Suprapubic skin (tissue), 4 donors: ENCODE data around the gene FSCN2. TPM values are rescaled to one million over a fixed set of nuclear protein-coding genes. Genes with fewer than 3 reads are reported as not detected.

Experiments used
- DNase-seq, 2 donors: peaks; one replicate each; pipeline ENCODE4 v3.0.0-alpha.2; 2019; ENCODE audit warnings: low spot score in 2 of 2
- H3K27ac ChIP-seq: fragments of 200-600 bp; sonication (generic); one replicate; pipeline ENCODE4 v1.5.1; 2019
- H3K27me3 ChIP-seq: fragments of 200-600 bp; sonication (generic); one replicate; pipeline ENCODE4 v1.5.1; 2019
- H3K36me3 ChIP-seq: fragments of 200-600 bp; sonication (generic); one replicate; pipeline ENCODE4 v1.5.1; 2019
- H3K4me1 ChIP-seq: fragments of 200-600 bp; sonication (generic); one replicate; pipeline ENCODE4 v1.5.1; 2019
- H3K4me3 ChIP-seq: fragments of 200-600 bp; sonication (generic); one replicate; pipeline ENCODE4 v1.5.1; 2019; ENCODE audit warnings: mild to moderate bottlenecking
- H3K9me3 ChIP-seq: fragments of 200-600 bp; sonication (generic); one replicate; pipeline ENCODE4 v1.5.1; 2019
- CTCF ChIP-seq, 2 donors: fragments of 200-600 bp in 1 of 2; fragments of 450-650 bp in 1 of 2; sonication (generic) in 1 of 2; IDR thresholded peaks; one replicate each; pipeline ENCODE4 v1.5.1; 2016 to 2019; ENCODE audit warnings: antibody characterized with exemption in 2 of 2, mild to moderate bottlenecking in 1 of 2, moderate library complexity in 1 of 2
- EP300 ChIP-seq: sonication (generic); formaldehyde crosslinking; IDR thresholded peaks from one replicate; pipeline ENCODE4 v1.6.1; 2017; ENCODE audit warnings: antibody characterized with exemption
- POLR2A ChIP-seq, 2 donors: fragments of 450-650 bp; IDR thresholded peaks; one replicate each; pipeline ENCODE4 v1.6.1; 2017; ENCODE audit warnings: antibody characterized with exemption in 2 of 2, mild to moderate bottlenecking in 2 of 2, moderate library complexity in 2 of 2
- POLR2AphosphoS5 ChIP-seq, 3 donors: sonication (generic); formaldehyde crosslinking; IDR thresholded peaks; one replicate each; pipeline ENCODE4 v1.6.1; 2017; ENCODE audit warnings: antibody characterized with exemption in 3 of 3
- WGBS: methylation state at CpG from one replicate; pipeline ENCODE4 v1.1.5; 2018; 5-methylcytosine and 5-hydroxymethylcytosine counted together
- total RNA-seq, 4 donors: library from RNA; depleted of rRNA; stranded (reverse); fragments of >200 nt; gene quantifications; one replicate each; pipeline ENCODE4 v1.1.0, GENCODE V29; 2016

FSCN2 gene
- total RNA-seq, 4 donors from 2014 or later, result 0.52 to 4.7 (median 3.3) TPM

GRCh38 chr17:81513372-81513752, 14.8 kb upstream of the FSCN2 start:
- no peaks in the 10 kb centered on the region for H3K27me3 ChIP-seq
- H3K36me3 ChIP-seq, result peaks cover 20% of the 10 kb centered on the region
- no peak for TF ChIP-seq POLR2AphosphoS5 (IDR thresholded peaks at IDR 0.05)
- TF ChIP-seq POLR2A (IDR thresholded peaks at IDR 0.05), result no peak
- TF ChIP-seq CTCF (IDR thresholded peaks at IDR 0.05), result no peak
- no peak for TF ChIP-seq EP300
- no peaks in the 10 kb centered on the region for H3K9me3 ChIP-seq
- peak in 1 of 2 donors; percentile 91 for DNase-seq
- peak overlapping the region; percentile 95 for H3K27ac ChIP-seq
- WGBS, result 3% methylated on average over 22 of the region's 23 CpGs
- peak overlapping the region; percentile 96 for H3K4me3 ChIP-seq
- peaks cover 79% of the 10 kb centered on the region for H3K4me1 ChIP-seq

- Histone ChIP-seq H3K36me3 (peaks cover 20% of the 10 kb centered on the region), H3K27me3 (no peaks in the 10 kb centered on the region), H3K27ac (peak overlapping the region; percentile 95), H3K4me1 (peaks cover 79% of the 10 kb centered on the region), H3K4me3 (peak overlapping the region; percentile 96), H3K9me3 (no peaks in the 10 kb centered on the region)
- WGBS, result 0% methylated on average over 9 of the region's 64 CpGs
- DNase-seq, result peak; percentile 86 to 92
- no peak for TF ChIP-seq POLR2AphosphoS5 (IDR thresholded peaks at IDR 0.05)
These were observed 14.3 kb upstream of the FSCN2 start for GRCh38 chr17:81513753-81514488.

GRCh38 chr17:81514489-81514738, 13.8 kb upstream of the FSCN2 start:
- TF ChIP-seq CTCF (IDR thresholded peaks at IDR 0.05) (no peak), POLR2A (IDR thresholded peaks at IDR 0.05) (no peak), EP300 (no peak), POLR2AphosphoS5 (IDR thresholded peaks at IDR 0.05) (no peak)
- H3K4me1 ChIP-seq, result peaks cover 79% of the 10 kb centered on the region
- H3K4me3 ChIP-seq, result peak overlapping the region; percentile 96
- H3K36me3 ChIP-seq, result peaks cover 20% of the 10 kb centered on the region
- no peaks in the 10 kb centered on the region for H3K27me3 ChIP-seq
- H3K9me3 ChIP-seq, result no peaks in the 10 kb centered on the region
- no peak for DNase-seq
- H3K27ac ChIP-seq, result peak overlapping the region; percentile 95
- no CpG with 5 or more reads among the region's 34 CpGs for WGBS

- DNase-seq, result peak in 1 of 2 donors; percentile 87
- H3K36me3 ChIP-seq, result peaks cover 20% of the 10 kb centered on the region
- no peaks in the 10 kb centered on the region for H3K9me3 ChIP-seq
- H3K4me3 ChIP-seq, result peak overlapping the region; percentile 96
- no peak for TF ChIP-seq POLR2AphosphoS5 (IDR thresholded peaks at IDR 0.05)
- TF ChIP-seq CTCF (IDR thresholded peaks at IDR 0.05), result peak in 1 of 2 donors; percentile 4
- H3K4me1 ChIP-seq, result peaks cover 79% of the 10 kb centered on the region
- peak overlapping the region; percentile 95 for H3K27ac ChIP-seq
- no peaks in the 10 kb centered on the region for H3K27me3 ChIP-seq
- 0% methylated on average over 1 of the region's 82 CpGs for WGBS
These were observed 13.2 kb upstream of the FSCN2 start for GRCh38 chr17:81514739-81515529.

GRCh38 chr17:81515530-81516041, 12.6 kb upstream of the FSCN2 start:
- H3K9me3 ChIP-seq, result no peaks in the 10 kb centered on the region
- 65% methylated on average over 15 of the region's 19 CpGs for WGBS
- peaks cover 14% of the 10 kb centered on the region for H3K36me3 ChIP-seq
- DNase-seq, result peak in 1 of 2 donors; percentile 76
- peak overlapping the region; percentile 95 for H3K27ac ChIP-seq
- no peaks in the 10 kb centered on the region for H3K27me3 ChIP-seq
- H3K4me1 ChIP-seq, result peaks cover 75% of the 10 kb centered on the region
- H3K4me3 ChIP-seq, result peak overlapping the region; percentile 96
- TF ChIP-seq POLR2AphosphoS5 (IDR thresholded peaks at IDR 0.05) (no peak), CTCF (IDR thresholded peaks at IDR 0.05) (no peak), POLR2A (IDR thresholded peaks at IDR 0.05) (no peak), EP300 (no peak)
